Fibroblast of lung (primary cell): ENCODE results near the gene IL23R. TPM values are rescaled to one million over a fixed set of nuclear protein-coding genes. Genes with fewer than 3 reads are reported as not detected.

Source experiments
- DNase-seq, 2 donors: peaks; one replicate each; pipeline versions ENCODE4 v3.0.0 to v3.0.0-alpha.2; 2010; ENCODE audit warnings: low read depth in 2 of 2
- H2AFZ ChIP-seq: 2 replicates; pipeline ENCODE4 v1.5.1; 2012; ENCODE audit warnings: low read length, control low read depth, inconsistent platforms
- H3K27ac ChIP-seq: 2 replicates; pipeline ENCODE4 v1.5.1; 2011; ENCODE audit warnings: low read length, control low read depth; ENCODE audit not compliant: insufficient read depth
- H3K27me3 ChIP-seq: 2 replicates; pipeline ENCODE4 v1.5.1; 2011; ENCODE audit warnings: mild to moderate bottlenecking, low read length; ENCODE audit not compliant: control insufficient read depth, insufficient read depth
- H3K36me3 ChIP-seq: 2 replicates; pipeline ENCODE4 v1.5.1; 2011; ENCODE audit warnings: low read length; ENCODE audit not compliant: control insufficient read depth, insufficient read depth
- H3K4me1 ChIP-seq: 2 replicates; pipeline ENCODE4 v1.5.1; 2011; ENCODE audit warnings: low read length; ENCODE audit not compliant: control insufficient read depth, insufficient read depth; ENCODE audit errors: extremely low read depth
- H3K4me2 ChIP-seq: 2 replicates; pipeline ENCODE4 v1.5.1; 2011; ENCODE audit warnings: low read length, control low read depth; ENCODE audit not compliant: insufficient read depth; ENCODE audit errors: extremely low read depth
- H3K4me3 ChIP-seq, 4 experiments: fragments of 200-600 bp in 1 of 4; sonication (generic) in 1 of 4; replicated peaks in 1 of 4; 2 replicates each; pipeline ENCODE4 v1.5.1; 2011 to 2016; ENCODE audit warnings: low read length in 4 of 4, low read depth in 3 of 4, mild to moderate bottlenecking in 3 of 4, control low read depth in 2 of 4, inconsistent platforms in 1 of 4, mixed read lengths in 1 of 4; ENCODE audit not compliant: insufficient read depth in 1 of 4; ENCODE audit errors: control extremely low read depth in 1 of 4
- H3K79me2 ChIP-seq: 2 replicates; pipeline ENCODE4 v1.5.1; 2012; ENCODE audit warnings: mild to moderate bottlenecking, low read length, inconsistent platforms; ENCODE audit not compliant: control insufficient read depth, insufficient read depth
- H3K9ac ChIP-seq: 2 replicates; pipeline ENCODE4 v1.5.1; 2011; ENCODE audit warnings: mild to moderate bottlenecking, low read length, control low read depth; ENCODE audit not compliant: insufficient read depth
- H3K9me3 ChIP-seq: 2 replicates; pipeline ENCODE4 v1.5.1; 2012; ENCODE audit warnings: low read depth, low read length; ENCODE audit not compliant: control insufficient read depth, insufficient read depth
- H4K20me1 ChIP-seq: 2 replicates; pipeline ENCODE4 v1.5.1; 2011; ENCODE audit warnings: low read length; ENCODE audit not compliant: control insufficient read depth, insufficient read depth; ENCODE audit errors: extremely low read depth
- EZH2 ChIP-seq: IDR thresholded peaks from 2 replicates; pipeline ENCODE4 v1.5.1; 2012; ENCODE audit warnings: low read length, control low read depth, mild to moderate bottlenecking; ENCODE audit errors: missing control alignments
- polyA plus RNA-seq, 2 donors: library from polyadenylated mRNA; depleted of rRNA in 1 of 2; stranded (reverse) in 1 of 2; unstranded in 1 of 2; fragments of >200 nt; gene quantifications; 2 replicates each; pipeline ENCODE4 v1.2.1, GENCODE V29; 2011 to 2012; ENCODE audit warnings: missing spikeins in 1 of 2
- total RNA-seq: library from RNA; depleted of rRNA; stranded (reverse); fragments of >200 nt; gene quantifications from 2 replicates; pipeline ENCODE4 v1.2.1, GENCODE V29; 2014
- TF ChIP-seq, protein P1 (sequence below), 2 donors: IDR thresholded peaks in 1 of 2; conservative IDR thresholded peaks in 1 of 2; 1 replicate in 1 of 2; 2 replicates in 1 of 2; pipeline ENCODE4 v1.5.1; 2011 to 2012; ENCODE audit warnings: low read length in 2 of 2, control low read depth in 1 of 2, inconsistent platforms in 1 of 2, low read depth in 1 of 2, mild to moderate bottlenecking in 1 of 2

Gene IL23R
- total and polyA plus RNA-seq, 2 donors (not counting 1 experiment from before 2014, with no cell fraction given): not detected

DNA sequence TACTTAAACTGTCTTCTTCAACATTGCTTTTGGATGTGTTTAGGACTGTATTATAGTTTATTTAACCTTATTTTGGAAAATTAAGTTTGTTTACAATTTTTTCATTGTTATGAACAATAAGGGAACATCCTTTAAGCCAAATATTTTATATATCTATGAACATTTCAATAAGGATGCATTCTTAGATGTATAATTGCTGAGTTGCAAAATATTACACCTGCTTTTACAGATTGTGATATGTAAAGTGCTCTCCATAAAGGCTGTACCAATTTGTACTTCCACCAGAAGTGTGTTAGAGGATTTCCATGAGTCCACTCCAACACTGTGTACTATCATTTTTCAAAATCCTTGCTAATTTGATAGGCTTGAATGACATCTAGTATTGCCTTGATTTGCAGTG is 7.7 kb downstream of the IL23R start:
- H3K9me3 ChIP-seq: no peaks in the 10 kb centered on the region
- H3K9ac ChIP-seq: no peak overlapping the region
- H3K36me3 ChIP-seq: no peaks in the 10 kb centered on the region
- no peaks in the 10 kb centered on the region for H4K20me1 ChIP-seq
- DNase-seq: no peak
- H3K79me2 ChIP-seq: no peaks in the 10 kb centered on the region
- TF ChIP-seq, protein P1, sequence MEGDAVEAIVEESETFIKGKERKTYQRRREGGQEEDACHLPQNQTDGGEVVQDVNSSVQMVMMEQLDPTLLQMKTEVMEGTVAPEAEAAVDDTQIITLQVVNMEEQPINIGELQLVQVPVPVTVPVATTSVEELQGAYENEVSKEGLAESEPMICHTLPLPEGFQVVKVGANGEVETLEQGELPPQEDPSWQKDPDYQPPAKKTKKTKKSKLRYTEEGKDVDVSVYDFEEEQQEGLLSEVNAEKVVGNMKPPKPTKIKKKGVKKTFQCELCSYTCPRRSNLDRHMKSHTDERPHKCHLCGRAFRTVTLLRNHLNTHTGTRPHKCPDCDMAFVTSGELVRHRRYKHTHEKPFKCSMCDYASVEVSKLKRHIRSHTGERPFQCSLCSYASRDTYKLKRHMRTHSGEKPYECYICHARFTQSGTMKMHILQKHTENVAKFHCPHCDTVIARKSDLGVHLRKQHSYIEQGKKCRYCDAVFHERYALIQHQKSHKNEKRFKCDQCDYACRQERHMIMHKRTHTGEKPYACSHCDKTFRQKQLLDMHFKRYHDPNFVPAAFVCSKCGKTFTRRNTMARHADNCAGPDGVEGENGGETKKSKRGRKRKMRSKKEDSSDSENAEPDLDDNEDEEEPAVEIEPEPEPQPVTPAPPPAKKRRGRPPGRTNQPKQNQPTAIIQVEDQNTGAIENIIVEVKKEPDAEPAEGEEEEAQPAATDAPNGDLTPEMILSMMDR (conservative IDR thresholded peaks at IDR 0.05 in 1 of 2, IDR thresholded peaks at IDR 0.05 in 1 of 2; ENCODE audit: low read depth in 1 of 2, low read length in 2 of 2): no peak
- TF ChIP-seq EZH2: no peak
- H3K4me1 ChIP-seq: no peaks in the 10 kb centered on the region
- H3K27me3 ChIP-seq: no peaks in the 10 kb centered on the region
- no peak overlapping the region for H3K4me2 ChIP-seq
- no peak overlapping the region for H2AFZ ChIP-seq
- no peak overlapping the region for H3K27ac ChIP-seq
- no peak overlapping the region for H3K4me3 ChIP-seq

DNA sequence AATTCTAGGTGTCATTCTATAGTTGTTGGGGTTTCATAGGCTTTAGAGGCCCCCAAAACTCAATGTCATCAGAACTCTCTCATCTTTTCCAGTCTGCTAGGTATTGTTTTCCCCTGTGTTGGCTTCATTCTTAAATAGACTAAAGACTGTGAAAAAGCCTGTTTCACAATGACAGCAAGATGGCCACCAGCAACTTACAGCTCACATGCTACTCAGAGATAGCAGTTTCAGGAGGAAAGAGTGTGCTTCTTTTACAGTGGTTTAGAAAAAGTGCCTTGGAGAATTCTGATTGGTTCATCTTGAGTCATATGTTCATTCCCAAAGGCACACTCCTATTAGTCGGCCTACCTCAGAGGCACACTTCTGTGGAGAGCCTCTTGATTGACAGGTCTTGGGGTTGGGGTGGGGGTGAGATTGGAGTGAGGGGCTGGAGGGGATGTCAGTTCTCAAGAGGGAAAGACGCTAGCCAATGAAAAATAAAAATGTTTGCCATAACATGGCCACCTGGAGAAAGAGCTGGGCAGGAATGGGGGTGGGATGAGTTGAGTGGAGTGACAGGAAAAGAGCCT is 8.5 kb downstream of the IL23R start:
- no peak overlapping the region for H3K4me2 ChIP-seq
- no peak overlapping the region for H3K27ac ChIP-seq

DNA sequence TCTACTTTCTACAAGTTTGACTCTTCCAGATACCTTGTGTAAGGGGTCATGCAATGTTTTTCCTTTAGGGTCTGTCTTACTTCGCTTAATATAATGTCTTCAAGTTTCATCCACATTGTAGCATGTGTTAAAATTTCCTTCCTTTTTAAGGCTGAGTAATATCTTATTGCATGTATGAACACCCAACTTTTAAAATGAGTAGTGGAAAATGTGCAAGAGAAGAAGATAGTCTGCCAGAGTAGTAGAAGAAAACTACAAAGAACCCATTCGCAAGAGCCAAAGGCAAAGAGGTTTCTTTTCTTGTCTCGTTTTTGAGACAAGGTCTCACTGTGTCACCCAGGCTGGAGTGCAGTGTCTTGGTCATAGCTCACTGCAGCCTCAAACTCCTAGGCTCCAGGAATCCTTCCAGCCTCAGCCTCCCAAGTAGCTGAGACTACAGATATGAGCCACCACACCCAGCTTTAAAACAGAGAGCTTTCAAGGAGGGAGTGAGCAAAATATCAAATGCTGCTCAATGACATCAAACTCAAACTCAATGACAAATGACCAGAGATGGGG is 9.4 kb downstream of the IL23R start:
- TF ChIP-seq EZH2: no peak
- TF ChIP-seq, protein P1 (conservative IDR thresholded peaks at IDR 0.05 in 1 of 2, IDR thresholded peaks at IDR 0.05 in 1 of 2; ENCODE audit: low read depth in 1 of 2, low read length in 2 of 2): no peak
- Histone ChIP-seq H2AFZ (no peak overlapping the region), H3K27me3 (no peaks in the 10 kb centered on the region), H3K4me1 (no peaks in the 10 kb centered on the region), H3K4me2 (no peak overlapping the region), H3K9me3 (no peaks in the 10 kb centered on the region), H3K36me3 (no peaks in the 10 kb centered on the region), H4K20me1 (no peaks in the 10 kb centered on the region), H3K27ac (no peak overlapping the region), H3K79me2 (no peaks in the 10 kb centered on the region), H3K9ac (no peak overlapping the region), H3K4me3 (no peak overlapping the region)
- no peak for DNase-seq

More for the DNA sequence above, 8.5 kb downstream of the IL23R start:
- Histone ChIP-seq H2AFZ (no peak overlapping the region), H3K4me1 (no peaks in the 10 kb centered on the region), H3K9ac (no peak overlapping the region), H4K20me1 (no peaks in the 10 kb centered on the region), H3K79me2 (no peaks in the 10 kb centered on the region), H3K36me3 (no peaks in the 10 kb centered on the region), H3K27me3 (no peaks in the 10 kb centered on the region), H3K9me3 (no peaks in the 10 kb centered on the region), H3K4me3 (no peak overlapping the region)
- DNase-seq: no peak
- TF ChIP-seq, protein P1 (conservative IDR thresholded peaks at IDR 0.05 in 1 of 2, IDR thresholded peaks at IDR 0.05 in 1 of 2; ENCODE audit: low read depth in 1 of 2, low read length in 2 of 2): no peak
- TF ChIP-seq EZH2: no peak
